Measurements from ENCODE around the gene DSG2. TPM values are rescaled to one million over a fixed set of nuclear protein-coding genes. Genes with fewer than 3 reads are reported as not detected.

The DSG2 gene
- total and polyA plus RNA-seq, 2 donors, result 16.0 to 25.7 TPM

DNA sequence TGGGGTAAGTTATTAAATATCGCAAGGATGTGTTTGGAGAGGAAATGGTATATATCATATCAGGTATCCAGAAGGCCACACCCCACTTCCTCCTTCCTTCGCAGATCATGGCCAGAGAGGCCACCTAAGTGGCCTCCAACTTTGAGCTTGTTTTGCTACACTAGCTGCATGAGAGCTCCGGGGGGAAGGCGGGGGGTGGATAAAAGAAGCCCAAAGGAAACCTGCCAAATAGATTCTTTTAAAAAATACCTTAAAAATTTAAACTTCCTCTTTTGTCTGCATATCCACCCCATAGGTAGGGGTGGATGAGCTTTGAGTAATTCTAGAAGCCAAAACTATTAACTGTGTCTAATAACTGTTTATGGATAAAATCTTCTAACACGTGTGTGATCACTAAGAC lies 88.0 kb downstream of the DSG2 start:
- Histone ChIP-seq H3K4me1 (ENCODE audit: control insufficient read depth in 2 of 2, insufficient read depth in 2 of 2, low read length in 2 of 2) (no peaks in the 10 kb centered on the region), H3K36me3 (ENCODE audit: control insufficient read depth in 2 of 2, insufficient read depth in 2 of 2, low read length in 1 of 2) (no peaks in the 10 kb centered on the region), H3K4me3 (ENCODE audit: low read length in 2 of 2) (no peak overlapping the region), H3K27me3 (ENCODE audit: control insufficient read depth in 2 of 2, insufficient read depth in 1 of 2, low read length in 1 of 2) (no peaks in the 10 kb centered on the region), H3K9me3 (ENCODE audit: control insufficient read depth in 2 of 2, insufficient read depth in 1 of 2, low read length in 1 of 2) (no peaks in the 10 kb centered on the region), H3K27ac (ENCODE audit: low read depth in 1 of 2, low read length in 1 of 2) (no peak overlapping the region)
- 62% methylated on average over 5 of the region's 5 CpGs for WGBS
- DNase-seq (ENCODE audit: low read depth in 6 of 9, low spot score in 9 of 9), result no peak

DNA sequence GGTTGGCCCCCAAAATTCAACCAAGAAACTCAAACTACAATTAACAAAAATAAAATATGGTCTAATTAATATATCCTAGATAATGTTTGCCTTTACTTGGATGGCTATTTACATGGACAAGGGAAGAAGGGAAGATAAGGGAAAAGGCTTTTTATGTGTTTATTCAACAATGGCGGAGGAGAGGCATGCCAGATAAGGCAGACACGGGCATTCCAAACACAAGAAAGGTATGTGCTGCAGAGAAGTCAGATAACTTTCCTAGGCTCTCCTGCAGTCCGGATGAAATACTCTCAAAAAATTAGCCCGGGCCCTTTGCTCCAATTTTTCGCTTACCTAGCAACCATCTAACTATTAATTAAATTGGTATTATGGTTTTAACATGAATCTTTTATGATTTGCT lies 88.6 kb downstream of the DSG2 start:
- Histone ChIP-seq H3K9me3 (ENCODE audit: control insufficient read depth in 2 of 2, insufficient read depth in 1 of 2, low read length in 1 of 2) (no peaks in the 10 kb centered on the region), H3K4me1 (ENCODE audit: control insufficient read depth in 2 of 2, insufficient read depth in 2 of 2, low read length in 2 of 2) (no peaks in the 10 kb centered on the region), H3K4me3 (ENCODE audit: low read length in 2 of 2) (no peak overlapping the region), H3K27me3 (ENCODE audit: control insufficient read depth in 2 of 2, insufficient read depth in 1 of 2, low read length in 1 of 2) (no peaks in the 10 kb centered on the region), H3K27ac (ENCODE audit: low read depth in 1 of 2, low read length in 1 of 2) (no peak overlapping the region), H3K36me3 (ENCODE audit: control insufficient read depth in 2 of 2, insufficient read depth in 2 of 2, low read length in 1 of 2) (no peaks in the 10 kb centered on the region)
- WGBS, result 97% methylated on average over 5 of the region's 5 CpGs
- DNase-seq (ENCODE audit: low read depth in 6 of 9, low spot score in 9 of 9), result no peak

GRCh38 chr18:31587529-31587928 lies 89.6 kb downstream of the DSG2 start:
- DNase-seq (ENCODE audit: low read depth in 6 of 9, low spot score in 9 of 9), result no peak
- Histone ChIP-seq H3K36me3 (ENCODE audit: control insufficient read depth in 2 of 2, insufficient read depth in 2 of 2, low read length in 1 of 2) (no peaks in the 10 kb centered on the region), H3K4me3 (ENCODE audit: low read length in 2 of 2) (no peak overlapping the region), H3K9me3 (ENCODE audit: control insufficient read depth in 2 of 2, insufficient read depth in 1 of 2, low read length in 1 of 2) (no peaks in the 10 kb centered on the region), H3K4me1 (ENCODE audit: control insufficient read depth in 2 of 2, insufficient read depth in 2 of 2, low read length in 2 of 2) (no peaks in the 10 kb centered on the region), H3K27ac (ENCODE audit: low read depth in 1 of 2, low read length in 1 of 2) (no peak overlapping the region), H3K27me3 (ENCODE audit: control insufficient read depth in 2 of 2, insufficient read depth in 1 of 2, low read length in 1 of 2) (no peaks in the 10 kb centered on the region)
- 98% methylated on average over 4 of the region's 4 CpGs for WGBS

DNA sequence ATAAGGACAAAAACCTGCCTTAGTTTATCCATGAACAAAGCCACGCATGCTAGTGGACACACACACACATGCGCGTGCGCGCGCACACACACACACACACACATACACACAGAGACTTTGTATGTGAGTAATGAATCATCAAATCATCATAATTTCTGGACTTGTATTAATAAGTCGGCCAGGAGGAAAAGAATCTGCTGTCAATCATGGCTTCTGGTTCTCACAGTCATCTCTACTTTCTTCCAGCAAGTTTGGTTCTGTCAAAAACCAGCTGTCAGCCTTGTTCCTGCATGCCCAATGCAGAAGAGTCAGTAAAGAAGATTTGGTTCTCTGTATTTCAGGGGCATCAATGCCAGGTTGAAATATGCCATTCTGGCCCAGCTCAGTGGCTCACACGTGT lies 92.6 kb downstream of the DSG2 start:
- H3K27me3 ChIP-seq (ENCODE audit: control insufficient read depth in 2 of 2, insufficient read depth in 1 of 2, low read length in 1 of 2), result no peaks in the 10 kb centered on the region
- no peaks in the 10 kb centered on the region for H3K4me1 ChIP-seq (ENCODE audit: control insufficient read depth in 2 of 2, insufficient read depth in 2 of 2, low read length in 2 of 2)
- no peak overlapping the region for H3K27ac ChIP-seq (ENCODE audit: low read depth in 1 of 2, low read length in 1 of 2)
- 91% methylated on average over 8 of the region's 8 CpGs for WGBS
- no peaks in the 10 kb centered on the region for H3K36me3 ChIP-seq (ENCODE audit: control insufficient read depth in 2 of 2, insufficient read depth in 2 of 2, low read length in 1 of 2)
- no peak for DNase-seq (ENCODE audit: low read depth in 6 of 9, low spot score in 9 of 9)
- no peak overlapping the region for H3K4me3 ChIP-seq (ENCODE audit: low read length in 2 of 2)
- no peaks in the 10 kb centered on the region for H3K9me3 ChIP-seq (ENCODE audit: control insufficient read depth in 2 of 2, insufficient read depth in 1 of 2, low read length in 1 of 2)

DNA sequence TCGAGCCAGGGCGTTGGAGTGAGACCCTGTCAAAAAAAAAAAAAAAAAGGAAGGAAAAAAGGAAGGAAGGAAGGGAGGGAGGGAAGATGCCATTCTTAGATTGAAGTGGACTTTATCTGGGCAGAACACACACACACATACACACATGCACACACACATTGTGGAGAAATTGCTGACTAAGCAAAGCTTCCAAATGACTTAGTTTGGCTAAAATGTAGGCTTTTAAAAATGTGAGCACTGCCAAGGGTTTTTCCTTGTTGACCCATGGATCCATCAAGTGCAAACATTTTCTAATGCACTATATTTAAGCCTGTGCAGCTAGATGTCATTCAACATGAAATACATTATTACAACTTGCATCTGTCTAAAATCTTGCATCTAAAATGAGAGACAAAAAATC lies 93.1 kb downstream of the DSG2 start:
- Histone ChIP-seq H3K9me3 (ENCODE audit: control insufficient read depth in 2 of 2, insufficient read depth in 1 of 2, low read length in 1 of 2) (no peaks in the 10 kb centered on the region), H3K27ac (ENCODE audit: low read depth in 1 of 2, low read length in 1 of 2) (no peak overlapping the region), H3K4me3 (ENCODE audit: low read length in 2 of 2) (no peak overlapping the region), H3K4me1 (ENCODE audit: control insufficient read depth in 2 of 2, insufficient read depth in 2 of 2, low read length in 2 of 2) (no peaks in the 10 kb centered on the region), H3K36me3 (ENCODE audit: control insufficient read depth in 2 of 2, insufficient read depth in 2 of 2, low read length in 1 of 2) (no peaks in the 10 kb centered on the region), H3K27me3 (ENCODE audit: control insufficient read depth in 2 of 2, insufficient read depth in 1 of 2, low read length in 1 of 2) (no peaks in the 10 kb centered on the region)
- WGBS, result 100% methylated on average over 2 of the region's 2 CpGs
- no peak for DNase-seq (ENCODE audit: low read depth in 6 of 9, low spot score in 9 of 9)

GRCh38 chr18:31591628-31592027 lies 93.7 kb downstream of the DSG2 start, which contains the start of gene TTR:
TTR (plus strand) TSS chr18:31591877; CDS start chr18:31591903, 26 bp downstream.
- Histone ChIP-seq H3K36me3 (ENCODE audit: control insufficient read depth in 2 of 2, insufficient read depth in 2 of 2, low read length in 1 of 2) (no peaks in the 10 kb centered on the region), H3K27ac (ENCODE audit: low read depth in 1 of 2, low read length in 1 of 2) (no peak within 1 kb of the TSS), H3K4me3 (ENCODE audit: low read length in 2 of 2) (no peak within 1 kb of the TSS), H3K27me3 (ENCODE audit: control insufficient read depth in 2 of 2, insufficient read depth in 1 of 2, low read length in 1 of 2) (no peaks in the 10 kb centered on the region), H3K9me3 (ENCODE audit: control insufficient read depth in 2 of 2, insufficient read depth in 1 of 2, low read length in 1 of 2) (no peaks in the 10 kb centered on the region), H3K4me1 (ENCODE audit: control insufficient read depth in 2 of 2, insufficient read depth in 2 of 2, low read length in 2 of 2) (no peaks in the 10 kb centered on the region)
- WGBS, result 96% methylated on average over 5 of the region's 5 CpGs
- no peak for DNase-seq (ENCODE audit: low read depth in 6 of 9, low spot score in 9 of 9)

DNA sequence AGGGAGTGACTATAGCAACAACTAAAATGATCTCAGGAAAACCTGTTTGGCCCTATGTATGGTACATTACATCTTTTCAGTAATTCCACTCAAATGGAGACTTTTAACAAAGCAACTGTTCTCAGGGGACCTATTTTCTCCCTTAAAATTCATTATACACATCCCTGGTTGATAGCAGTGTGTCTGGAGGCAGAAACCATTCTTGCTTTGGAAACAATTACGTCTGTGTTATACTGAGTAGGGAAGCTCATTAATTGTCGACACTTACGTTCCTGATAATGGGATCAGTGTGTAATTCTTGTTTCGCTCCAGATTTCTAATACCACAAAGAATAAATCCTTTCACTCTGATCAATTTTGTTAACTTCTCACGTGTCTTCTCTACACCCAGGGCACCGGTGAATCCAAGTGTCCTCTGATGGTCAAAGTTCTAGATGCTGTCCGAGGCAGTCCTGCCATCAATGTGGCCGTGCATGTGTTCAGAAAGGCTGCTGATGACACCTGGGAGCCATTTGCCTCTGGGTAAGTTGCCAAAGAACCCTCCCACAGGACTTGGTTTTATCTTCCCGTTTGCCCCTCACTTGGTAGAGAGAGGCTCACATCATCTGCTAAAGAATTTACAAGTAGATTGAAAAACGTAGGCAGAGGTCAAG lies 94.7 kb downstream of the DSG2 start:
- Histone ChIP-seq H3K9me3 (ENCODE audit: control insufficient read depth in 2 of 2, insufficient read depth in 1 of 2, low read length in 1 of 2) (no peaks in the 10 kb centered on the region), H3K27me3 (ENCODE audit: control insufficient read depth in 2 of 2, insufficient read depth in 1 of 2, low read length in 1 of 2) (no peaks in the 10 kb centered on the region), H3K4me1 (ENCODE audit: control insufficient read depth in 2 of 2, insufficient read depth in 2 of 2, low read length in 2 of 2) (no peaks in the 10 kb centered on the region), H3K36me3 (ENCODE audit: control insufficient read depth in 2 of 2, insufficient read depth in 2 of 2, low read length in 1 of 2) (no peaks in the 10 kb centered on the region), H3K4me3 (ENCODE audit: low read length in 2 of 2) (no peak overlapping the region), H3K27ac (ENCODE audit: low read depth in 1 of 2, low read length in 1 of 2) (no peak overlapping the region)
- no peak for DNase-seq (ENCODE audit: low read depth in 6 of 9, low spot score in 9 of 9)
- 95% methylated on average over 10 of the region's 10 CpGs for WGBS

DNA sequence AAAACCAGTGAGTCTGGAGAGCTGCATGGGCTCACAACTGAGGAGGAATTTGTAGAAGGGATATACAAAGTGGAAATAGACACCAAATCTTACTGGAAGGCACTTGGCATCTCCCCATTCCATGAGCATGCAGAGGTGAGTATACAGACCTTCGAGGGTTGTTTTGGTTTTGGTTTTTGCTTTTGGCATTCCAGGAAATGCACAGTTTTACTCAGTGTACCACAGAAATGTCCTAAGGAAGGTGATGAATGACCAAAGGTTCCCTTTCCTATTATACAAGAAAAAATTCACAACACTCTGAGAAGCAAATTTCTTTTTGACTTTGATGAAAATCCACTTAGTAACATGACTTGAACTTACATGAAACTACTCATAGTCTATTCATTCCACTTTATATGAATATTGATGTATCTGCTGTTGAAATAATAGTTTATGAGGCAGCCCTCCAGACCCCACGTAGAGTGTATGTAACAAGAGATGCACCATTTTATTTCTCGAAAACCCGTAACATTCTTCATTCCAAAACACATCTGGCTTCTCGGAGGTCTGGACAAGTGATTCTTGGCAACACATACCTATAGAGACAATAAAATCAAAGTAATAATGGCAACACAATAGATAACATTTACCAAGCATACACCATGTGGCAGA lies 97.3 kb downstream of the DSG2 start:
- no peak overlapping the region for H3K27ac ChIP-seq (ENCODE audit: low read depth in 1 of 2, low read length in 1 of 2)
- no peaks in the 10 kb centered on the region for H3K27me3 ChIP-seq (ENCODE audit: control insufficient read depth in 2 of 2, insufficient read depth in 1 of 2, low read length in 1 of 2)
- no peaks in the 10 kb centered on the region for H3K36me3 ChIP-seq (ENCODE audit: control insufficient read depth in 2 of 2, insufficient read depth in 2 of 2, low read length in 1 of 2)
- WGBS, result 85% methylated on average over 5 of the region's 5 CpGs
- H3K4me3 ChIP-seq (ENCODE audit: low read length in 2 of 2), result no peak overlapping the region
- no peak for DNase-seq (ENCODE audit: low read depth in 6 of 9, low spot score in 9 of 9)
- no peaks in the 10 kb centered on the region for H3K9me3 ChIP-seq (ENCODE audit: control insufficient read depth in 2 of 2, insufficient read depth in 1 of 2, low read length in 1 of 2)
- no peaks in the 10 kb centered on the region for H3K4me1 ChIP-seq (ENCODE audit: control insufficient read depth in 2 of 2, insufficient read depth in 2 of 2, low read length in 2 of 2)

- no peak for DNase-seq (ENCODE audit: low read depth in 6 of 9, low spot score in 9 of 9)
- H3K4me3 ChIP-seq (ENCODE audit: low read length in 2 of 2), result no peak overlapping the region
- WGBS, result 97% methylated on average over 9 of the region's 9 CpGs
- no peaks in the 10 kb centered on the region for H3K36me3 ChIP-seq (ENCODE audit: control insufficient read depth in 2 of 2, insufficient read depth in 2 of 2, low read length in 1 of 2)
- no peaks in the 10 kb centered on the region for H3K4me1 ChIP-seq (ENCODE audit: control insufficient read depth in 2 of 2, insufficient read depth in 2 of 2, low read length in 2 of 2)
- H3K27ac ChIP-seq (ENCODE audit: low read depth in 1 of 2, low read length in 1 of 2), result no peak overlapping the region
- H3K27me3 ChIP-seq (ENCODE audit: control insufficient read depth in 2 of 2, insufficient read depth in 1 of 2, low read length in 1 of 2), result no peaks in the 10 kb centered on the region
- H3K9me3 ChIP-seq (ENCODE audit: control insufficient read depth in 2 of 2, insufficient read depth in 1 of 2, low read length in 1 of 2), result no peaks in the 10 kb centered on the region
Observed at GRCh38 chr18:31596081-31596872, 98.3 kb downstream of the DSG2 start.

Data from thymus (tissue), 11 donors.